ENCODE measurements around the gene STX11.

The STX11 gene

GRCh38 chr6:144141470-144141869 lies 8.8 kb upstream of the STX11 start:
- no peak for DNase-seq (ENCODE audit: low read depth in 2 of 2)

- DNase-seq (ENCODE audit: low read depth in 2 of 2) = no peak
Measured at GRCh38 chr6:144143106-144143505, 7.2 kb upstream of the STX11 start.

DNA sequence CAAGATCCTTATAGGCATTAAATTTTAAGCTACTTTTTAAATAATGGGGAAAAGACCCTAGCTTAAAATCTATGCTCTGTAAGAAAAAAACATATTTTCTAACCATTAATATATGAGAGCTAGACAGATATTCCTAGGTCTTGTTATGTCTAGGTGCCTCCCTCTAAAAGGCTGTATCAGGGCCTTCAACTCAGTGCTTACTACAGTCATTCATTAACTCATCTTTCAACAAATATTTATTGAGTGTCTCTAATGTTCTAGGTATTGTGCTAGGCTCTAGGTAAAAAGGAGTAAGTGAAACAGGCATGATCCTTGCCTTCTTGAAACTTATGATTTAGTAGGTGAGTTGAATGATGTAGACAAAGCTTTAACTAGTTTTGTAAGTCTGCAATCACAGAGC lies 6.4 kb upstream of the STX11 start:
- no peak for DNase-seq (ENCODE audit: low read depth in 2 of 2)

DNA sequence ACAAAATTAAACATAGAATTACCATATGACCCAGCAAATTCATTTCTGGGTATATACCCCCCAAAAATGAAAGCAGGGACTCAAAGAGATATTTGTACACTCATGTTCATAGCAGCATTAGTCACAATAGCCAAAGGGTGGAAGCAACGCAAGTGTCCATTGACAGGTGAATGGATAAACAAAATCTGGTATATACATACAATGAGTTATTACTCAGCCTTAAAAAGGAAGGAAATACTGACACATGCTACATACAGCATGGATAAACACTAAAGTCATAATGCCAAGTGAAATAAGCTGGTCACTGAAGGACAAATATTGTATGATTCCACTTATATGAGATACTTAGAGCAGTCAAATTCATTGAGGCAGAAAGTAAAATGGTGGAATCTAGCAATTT lies 5.3 kb upstream of the STX11 start:
- DNase-seq (ENCODE audit: low read depth in 2 of 2) = no peak

GRCh38 chr6:144145541-144145940 lies 4.8 kb upstream of the STX11 start:
- DNase-seq (ENCODE audit: low read depth in 2 of 2) = no peak

DNA sequence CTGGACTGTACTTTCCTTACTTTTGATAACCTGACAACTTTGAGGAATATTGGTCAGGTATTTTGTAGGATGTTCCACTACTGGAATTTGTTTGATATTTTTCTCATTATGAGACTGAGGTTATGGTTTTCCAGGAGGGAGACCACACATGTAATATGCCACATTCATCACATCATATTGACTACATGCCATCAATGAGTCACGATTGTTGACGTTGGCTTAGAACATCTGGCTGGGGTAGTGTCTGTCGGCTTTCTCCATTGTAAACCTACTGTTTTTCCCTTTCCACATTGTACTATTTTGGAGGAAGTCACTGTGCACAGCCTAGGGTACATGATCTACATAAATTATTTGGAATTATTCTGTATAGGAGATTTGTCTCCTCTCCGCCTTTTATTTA lies 1.4 kb upstream of the STX11 start:
- no peak for DNase-seq (ENCODE audit: low read depth in 2 of 2)

GRCh38 chr6:144149558-144149893 lies 791 bp upstream of the STX11 start:
- no peak for DNase-seq (ENCODE audit: low read depth in 2 of 2)

DNA sequence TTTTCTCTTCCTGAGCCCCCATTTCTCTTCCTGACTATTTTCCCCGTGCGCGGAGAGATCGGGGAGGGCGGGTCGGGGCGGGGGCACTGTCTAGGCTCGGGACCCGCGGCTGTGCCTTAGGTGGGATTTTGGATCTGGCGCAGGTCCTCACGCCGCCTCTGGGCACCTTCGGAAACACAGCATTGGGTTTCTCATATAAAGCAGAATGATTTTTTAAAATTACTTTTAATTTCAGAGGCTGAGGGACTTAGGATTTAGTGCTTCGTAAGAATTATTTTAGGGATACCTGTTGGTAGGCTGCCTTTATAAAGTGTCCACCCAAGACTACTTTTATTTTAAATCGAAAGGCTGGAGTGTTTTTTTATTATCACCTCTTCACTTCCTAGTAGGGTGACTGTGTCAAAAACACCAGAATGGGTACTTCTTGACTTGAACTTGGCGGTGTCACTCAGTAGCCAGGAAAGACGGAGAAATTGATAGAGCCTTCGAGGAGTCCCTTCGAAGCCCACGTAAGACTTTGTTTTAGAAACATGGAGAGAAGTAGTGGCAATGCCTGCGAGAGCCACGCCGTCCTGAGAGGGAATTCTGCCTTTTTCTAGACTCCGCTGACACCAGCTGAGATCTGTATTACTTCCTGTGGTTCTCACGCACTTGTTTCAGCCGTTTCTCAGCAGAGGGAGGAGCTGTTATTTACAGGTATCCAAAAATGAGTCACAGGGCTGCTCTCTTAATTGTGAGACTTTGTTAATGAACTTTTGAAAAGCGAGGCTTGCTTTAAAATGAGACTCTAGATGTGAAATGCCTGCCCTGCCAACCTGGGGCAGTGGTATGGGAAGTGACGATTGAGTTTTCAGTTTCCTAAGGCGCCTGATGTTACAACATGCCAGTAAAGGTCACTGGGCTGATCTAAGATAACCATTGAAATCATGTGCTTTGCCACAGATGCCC lies 667 bp downstream of the STX11 start:
- DNase-seq (ENCODE audit: low read depth in 2 of 2) = peak in 1 of 2 donors; percentile 33

- no peak for DNase-seq (ENCODE audit: low read depth in 2 of 2)
Measured at GRCh38 chr6:144152334-144152900, 2.1 kb downstream of the STX11 start.

- DNase-seq (ENCODE audit: low read depth in 2 of 2) = no peak
Measured at GRCh38 chr6:144153260-144153659, 2.9 kb downstream of the STX11 start.

DNA sequence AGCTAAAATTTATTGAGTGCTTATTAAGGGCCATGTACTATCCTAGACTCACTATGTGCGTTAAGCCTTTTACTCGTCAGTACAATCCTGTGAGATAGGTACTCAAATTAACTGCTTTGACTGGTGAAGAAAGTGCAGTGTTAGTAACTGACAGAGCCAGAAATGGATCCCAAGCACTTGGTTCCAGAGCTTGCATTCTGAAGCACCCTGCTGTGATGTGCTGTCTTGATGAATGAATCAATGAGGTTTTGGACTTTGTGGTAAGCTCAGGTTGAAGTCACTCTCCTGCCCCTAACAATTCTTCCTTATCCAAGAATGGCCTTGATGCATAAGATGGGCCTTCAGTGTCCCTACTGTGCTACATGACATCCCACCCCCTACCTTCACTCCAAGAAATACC lies 3.7 kb downstream of the STX11 start:
- DNase-seq (ENCODE audit: low read depth in 2 of 2) = no peak

- DNase-seq (ENCODE audit: low read depth in 2 of 2) = no peak
Measured at GRCh38 chr6:144155529-144155928, 5.2 kb downstream of the STX11 start.

GRCh38 chr6:144156338-144156737 lies 6.0 kb downstream of the STX11 start:
- no peak for DNase-seq (ENCODE audit: low read depth in 2 of 2)

DNA sequence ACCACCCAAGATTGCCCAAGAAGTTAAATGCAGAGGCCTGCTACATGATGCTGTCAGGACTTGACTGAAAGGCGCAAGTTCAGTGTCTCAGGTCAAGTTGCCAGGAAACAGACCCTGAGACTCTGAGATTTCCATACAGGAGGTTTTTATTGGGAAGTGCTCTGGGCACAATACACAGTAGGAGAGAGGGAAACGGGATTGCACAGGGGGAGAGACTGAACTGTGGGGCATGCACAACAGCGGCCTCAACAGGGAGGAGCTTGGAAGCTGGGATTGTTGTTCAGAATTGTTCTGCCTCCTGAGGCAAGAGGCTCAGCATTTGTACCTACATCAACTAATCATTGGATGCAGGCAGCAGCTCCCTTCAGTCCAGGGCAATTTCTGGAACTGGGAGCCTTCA lies 6.7 kb downstream of the STX11 start:
- DNase-seq (ENCODE audit: low read depth in 2 of 2) = no peak

DNA sequence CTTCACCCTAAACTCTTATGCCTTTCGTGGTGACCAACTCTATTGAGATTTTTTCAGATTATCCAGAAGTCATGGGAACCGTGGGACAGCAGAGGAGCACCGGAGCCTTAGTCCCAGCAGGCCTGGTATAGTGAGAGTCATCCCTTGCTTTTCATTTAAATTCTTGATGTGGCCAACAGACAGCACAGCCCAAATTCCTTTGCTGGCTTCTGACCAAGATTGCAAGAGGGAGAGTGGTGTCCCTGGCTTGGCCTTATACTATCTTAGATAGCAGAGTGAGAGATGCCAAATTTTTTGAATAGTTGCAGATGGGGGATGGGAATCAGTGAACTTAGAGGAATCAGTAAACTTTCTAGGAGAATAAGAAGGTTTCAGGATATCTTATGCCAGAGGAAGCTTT lies 7.8 kb downstream of the STX11 start:
- no peak for DNase-seq (ENCODE audit: low read depth in 2 of 2)

DNA sequence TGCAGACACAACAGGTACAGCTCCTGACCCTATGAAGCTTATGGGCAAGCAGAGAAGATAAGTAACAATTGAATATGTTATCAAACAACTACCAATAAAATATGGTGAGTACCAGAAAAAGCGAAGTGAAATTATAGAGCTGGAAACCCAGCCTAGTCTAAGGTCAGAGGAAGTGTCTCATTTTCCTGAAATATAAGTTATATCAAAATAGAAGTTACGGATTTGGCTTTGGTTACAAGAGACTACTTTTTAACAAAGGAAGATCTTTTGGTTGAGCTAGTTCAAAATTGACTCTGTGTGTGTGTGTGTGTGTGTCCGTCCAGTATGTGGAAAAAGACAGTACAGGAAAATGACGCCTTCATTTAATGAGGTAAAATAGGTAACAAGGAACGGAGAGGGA lies 8.9 kb downstream of the STX11 start:
- no peak for DNase-seq (ENCODE audit: low read depth in 2 of 2)

- DNase-seq (ENCODE audit: low read depth in 2 of 2) = no peak
Measured at GRCh38 chr6:144159742-144160141, 9.4 kb downstream of the STX11 start.

DNA sequence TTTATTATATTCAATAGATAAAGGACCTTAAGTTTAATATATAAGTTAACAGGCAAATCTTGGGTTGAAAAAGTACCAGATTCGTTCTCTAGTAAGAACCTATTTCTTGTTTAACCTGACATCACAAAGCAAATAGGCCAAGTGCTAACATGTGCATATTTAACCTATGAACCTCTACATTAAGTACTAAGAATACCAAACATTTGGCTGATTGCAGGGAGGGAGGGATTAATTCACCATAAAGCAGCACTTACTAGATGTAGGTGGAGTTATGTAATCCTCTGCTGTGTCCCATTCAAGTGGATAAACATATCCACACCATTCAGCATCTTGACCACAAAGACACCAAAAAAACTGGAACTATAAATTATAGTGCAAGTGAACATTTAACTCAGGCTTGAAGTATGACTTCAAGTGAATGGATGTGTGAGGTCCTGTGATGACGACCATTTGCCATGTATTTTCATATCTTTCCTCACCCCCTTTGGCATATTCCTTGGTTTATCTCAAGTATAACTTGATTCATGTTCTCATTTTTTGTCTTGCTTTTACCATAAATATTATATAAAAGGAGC lies 10.2 kb downstream of the STX11 start:
- DNase-seq (ENCODE audit: low read depth in 2 of 2) = no peak

- no peak for DNase-seq (ENCODE audit: low read depth in 2 of 2)
Measured at GRCh38 chr6:144161975-144162374, 11.7 kb downstream of the STX11 start.

DNA sequence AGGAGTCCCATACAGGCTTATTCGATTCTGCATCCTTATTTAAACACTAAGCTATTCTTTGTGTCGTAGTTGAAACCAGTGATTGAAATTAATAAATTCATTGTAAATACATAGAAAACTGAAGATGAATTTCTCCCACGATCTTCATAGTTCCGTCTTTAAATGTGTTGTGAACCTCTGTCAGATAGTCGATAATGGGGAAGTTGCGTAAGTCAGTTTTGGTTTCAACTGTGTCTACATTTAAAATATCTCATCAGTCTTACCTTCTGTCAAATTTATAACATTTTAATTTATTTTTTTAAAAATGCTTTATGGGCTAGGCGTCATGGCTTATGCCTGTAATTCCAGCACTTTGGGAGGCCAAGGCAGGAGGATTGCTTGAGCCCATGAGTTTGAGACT lies 12.7 kb downstream of the STX11 start:
- no peak for DNase-seq (ENCODE audit: low read depth in 2 of 2)

- no peak for DNase-seq (ENCODE audit: low read depth in 2 of 2)
Measured at GRCh38 chr6:144165784-144166183, 15.5 kb downstream of the STX11 start.

DNA sequence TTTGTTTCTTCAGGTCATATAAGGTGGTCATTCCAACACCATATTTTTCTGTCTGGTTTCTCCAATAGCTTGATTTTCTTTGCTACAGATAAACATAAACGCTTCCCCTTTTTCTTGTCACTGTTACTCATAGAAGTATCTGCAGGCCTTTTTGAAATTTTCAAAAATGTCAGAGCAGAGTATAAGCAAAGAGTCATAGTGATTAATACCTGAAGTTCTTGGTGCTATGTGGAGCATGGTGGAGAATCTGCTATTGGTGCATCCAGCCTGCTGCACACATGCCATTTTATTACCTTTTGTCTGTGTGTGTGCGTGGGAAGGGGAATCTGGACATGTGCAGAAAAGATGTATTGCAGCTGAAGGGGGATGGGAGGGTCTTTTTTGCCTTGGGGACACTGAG lies 19.7 kb downstream of the STX11 start:
- DNase-seq (ENCODE audit: low read depth in 2 of 2) = no peak

- no peak for DNase-seq (ENCODE audit: low read depth in 2 of 2)
Measured at GRCh38 chr6:144171406-144171805, 21.1 kb downstream of the STX11 start.

Data from stimulated activated CD4-positive, alpha-beta T cell treated with anti-CD3 and anti-CD28 coated beads, Interleukin-4, amount 100 ng/mL, for 48 hours (primary cell).